Stimulated activated naive CD8-positive, alpha-beta T cell treated with anti-CD3 and anti-CD28 coated beads, Interleukin-15, amount 100 ng/mL, for 72 hours (primary cell): ENCODE results near the gene AGBL5.

Experiments used
- ATAC-seq: fragments of 150-1000 bp; cut with Tn5 transposase; 2 replicates; pipeline ENCODE4 v1.10.0; 2021; ENCODE audit warnings: mild to moderate bottlenecking, moderate library complexity
- DNase-seq, 2 donors: peaks; one replicate each; pipeline ENCODE4 v3.0.0; 2021 to 2022
- H3K27ac Mint-ChIP-seq, 2 donors: one replicate each; pipeline ENCODE4 v1.8.0; 2022; ENCODE audit warnings: mild to moderate bottlenecking in 2 of 2, mixed read lengths in 2 of 2, moderate library complexity in 2 of 2
- H3K27me3 Mint-ChIP-seq: one replicate; pipeline ENCODE4 v1.8.0; 2022; ENCODE audit warnings: mixed read lengths
- H3K4me1 Mint-ChIP-seq: one replicate; pipeline ENCODE4 v1.8.0; 2022; ENCODE audit warnings: mild to moderate bottlenecking, mixed read lengths
- H3K4me3 Mint-ChIP-seq, 2 donors: one replicate each; pipeline ENCODE4 v1.8.0; 2022; ENCODE audit warnings: mild to moderate bottlenecking in 2 of 2, mixed read lengths in 2 of 2, moderate library complexity in 1 of 2
- H3K9me3 Mint-ChIP-seq, 2 donors: one replicate each; pipeline ENCODE4 v1.8.0; 2022; ENCODE audit warnings: mixed read lengths in 2 of 2

The AGBL5 gene, protein sequence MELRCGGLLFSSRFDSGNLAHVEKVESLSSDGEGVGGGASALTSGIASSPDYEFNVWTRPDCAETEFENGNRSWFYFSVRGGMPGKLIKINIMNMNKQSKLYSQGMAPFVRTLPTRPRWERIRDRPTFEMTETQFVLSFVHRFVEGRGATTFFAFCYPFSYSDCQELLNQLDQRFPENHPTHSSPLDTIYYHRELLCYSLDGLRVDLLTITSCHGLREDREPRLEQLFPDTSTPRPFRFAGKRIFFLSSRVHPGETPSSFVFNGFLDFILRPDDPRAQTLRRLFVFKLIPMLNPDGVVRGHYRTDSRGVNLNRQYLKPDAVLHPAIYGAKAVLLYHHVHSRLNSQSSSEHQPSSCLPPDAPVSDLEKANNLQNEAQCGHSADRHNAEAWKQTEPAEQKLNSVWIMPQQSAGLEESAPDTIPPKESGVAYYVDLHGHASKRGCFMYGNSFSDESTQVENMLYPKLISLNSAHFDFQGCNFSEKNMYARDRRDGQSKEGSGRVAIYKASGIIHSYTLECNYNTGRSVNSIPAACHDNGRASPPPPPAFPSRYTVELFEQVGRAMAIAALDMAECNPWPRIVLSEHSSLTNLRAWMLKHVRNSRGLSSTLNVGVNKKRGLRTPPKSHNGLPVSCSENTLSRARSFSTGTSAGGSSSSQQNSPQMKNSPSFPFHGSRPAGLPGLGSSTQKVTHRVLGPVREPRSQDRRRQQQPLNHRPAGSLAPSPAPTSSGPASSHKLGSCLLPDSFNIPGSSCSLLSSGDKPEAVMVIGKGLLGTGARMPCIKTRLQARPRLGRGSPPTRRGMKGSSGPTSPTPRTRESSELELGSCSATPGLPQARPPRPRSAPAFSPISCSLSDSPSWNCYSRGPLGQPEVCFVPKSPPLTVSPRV

DNA sequence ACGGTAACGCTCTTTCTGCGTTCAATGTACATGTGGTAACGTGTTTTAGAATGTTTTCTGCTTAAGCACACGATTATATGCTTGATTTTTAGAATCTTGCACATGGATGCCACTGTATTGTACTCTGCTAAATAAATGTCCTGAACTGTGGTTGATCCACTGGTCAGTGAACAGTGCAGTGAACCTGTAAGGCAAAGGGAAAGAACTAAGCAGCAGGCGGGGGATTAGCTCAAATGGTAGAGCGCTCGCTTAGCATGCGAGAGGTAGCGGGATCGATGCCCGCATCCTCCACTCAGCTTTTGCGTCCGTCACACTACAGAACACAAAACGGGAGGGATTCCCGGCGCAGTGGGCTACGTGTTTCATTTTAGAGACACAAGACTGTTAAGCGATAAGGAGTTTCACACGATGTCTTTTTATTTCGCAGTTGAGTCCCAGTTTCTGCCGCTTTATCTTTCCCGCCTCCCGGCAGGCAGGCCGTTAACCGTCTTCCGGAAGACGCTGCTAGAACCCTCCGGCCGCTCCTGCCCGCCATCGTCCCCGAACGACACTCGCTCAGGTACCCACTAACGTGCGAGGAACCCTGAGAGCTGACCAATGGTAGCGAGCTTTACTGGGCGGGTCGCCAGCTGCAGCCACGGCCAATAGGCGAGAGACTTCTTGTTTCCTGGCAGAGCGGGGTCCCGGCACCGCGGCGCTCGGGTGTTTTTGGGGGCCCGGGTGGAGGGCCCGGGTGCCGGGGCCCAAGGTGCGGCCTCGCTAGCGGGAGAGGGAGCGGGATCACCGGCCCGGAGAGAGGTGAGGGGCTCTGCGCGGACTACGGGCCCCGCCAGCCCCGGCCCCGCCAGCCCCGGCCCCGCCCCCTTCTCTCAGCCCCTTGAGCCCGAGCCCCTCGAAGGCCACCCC, at the start of gene AGBL5:
TSS of gene AGBL5 (plus strand) at position 673 of the 906 bp plus-strand sequence. CDS start 1,291 bp downstream, outside the sequence.
- H3K9me3 Mint-ChIP-seq: peaks cover 0 to 6% of the 10 kb centered on the region in 2 donors
- H3K27me3 Mint-ChIP-seq: no peaks in the 10 kb centered on the region
- DNase-seq (peak; percentile 95 to 97), ATAC-seq (peak; percentile 84)
- H3K4me1 Mint-ChIP-seq: peaks cover 41% of the 10 kb centered on the region
- H3K4me3 Mint-ChIP-seq: peak within 1 kb of the TSS; percentile 89 to 95
- H3K27ac Mint-ChIP-seq: peak within 1 kb of the TSS; percentile 98 to 100

DNA sequence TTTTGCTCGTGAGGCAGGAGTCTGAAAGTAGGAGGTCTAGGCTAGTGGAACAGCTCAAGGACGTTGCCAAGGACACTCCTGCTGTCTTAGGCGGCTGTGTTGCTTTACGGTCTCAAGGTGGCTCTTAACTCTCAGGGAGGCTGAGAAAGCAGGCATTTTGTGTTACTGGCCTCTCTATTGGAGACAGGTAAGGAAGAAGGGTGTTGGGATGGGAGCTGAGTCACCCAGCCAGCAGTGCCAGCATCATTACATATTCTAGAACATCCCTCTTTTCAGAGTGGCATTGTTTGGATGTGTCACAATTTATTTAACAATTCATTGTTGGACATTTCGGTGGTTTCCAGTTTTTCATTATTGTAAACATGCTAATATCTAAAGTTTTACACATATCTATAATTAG, 49.5 kb upstream of the AGBL5 start:
- Mint-ChIP-seq H3K9me3 (no peaks in the 10 kb centered on the region), H3K4me1 (no peaks in the 10 kb centered on the region), H3K4me3 (no peak overlapping the region), H3K27me3 (no peaks in the 10 kb centered on the region), H3K27ac (no peak overlapping the region)
- DNase-seq (no peak), ATAC-seq (no peak)

DNA sequence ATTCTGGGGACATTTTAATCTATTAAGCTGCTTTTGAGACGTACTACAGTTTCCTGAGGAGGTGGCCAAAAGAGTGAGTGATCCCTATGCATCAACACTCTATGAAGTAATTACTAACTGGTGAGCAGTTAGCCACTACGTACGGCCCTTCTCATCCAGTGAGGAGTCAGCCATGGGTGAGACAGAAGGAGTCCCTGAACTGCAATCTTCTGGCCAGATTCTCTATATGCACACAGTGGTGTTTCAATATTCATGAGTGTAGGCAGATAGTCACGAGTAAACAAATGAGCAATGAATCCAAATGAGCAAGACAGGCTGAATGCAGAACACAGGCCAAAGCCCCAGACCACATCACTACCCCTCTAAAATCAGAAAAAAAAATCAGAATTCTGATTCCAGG, 48.5 kb upstream of the AGBL5 start:
- DNase-seq (no peak), ATAC-seq (no peak)
- H3K4me3 Mint-ChIP-seq: no peak overlapping the region
- no peak overlapping the region for H3K27ac Mint-ChIP-seq
- H3K27me3 Mint-ChIP-seq: no peaks in the 10 kb centered on the region
- H3K4me1 Mint-ChIP-seq: no peaks in the 10 kb centered on the region
- no peaks in the 10 kb centered on the region for H3K9me3 Mint-ChIP-seq

DNA sequence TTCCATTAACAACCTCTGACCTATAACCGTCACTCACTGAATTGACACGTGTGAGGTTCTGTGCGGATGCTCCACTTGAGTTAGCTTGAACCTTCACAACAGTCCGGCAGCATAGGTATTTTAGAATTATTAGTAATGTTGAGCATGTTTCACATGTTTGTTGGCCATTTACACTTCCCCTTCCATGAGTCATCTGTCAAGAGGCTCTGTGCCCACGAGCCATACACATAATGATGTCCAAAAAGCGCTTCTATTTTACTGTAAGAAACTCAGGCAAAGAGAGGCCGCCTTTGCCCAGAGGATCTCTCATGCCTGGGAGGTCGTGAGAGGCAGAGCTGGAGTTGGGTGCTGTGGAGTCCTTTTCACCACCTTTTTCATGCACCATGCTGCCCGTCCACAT, 47.6 kb upstream of the AGBL5 start:
- Mint-ChIP-seq H3K27ac (no peak overlapping the region), H3K27me3 (no peaks in the 10 kb centered on the region), H3K9me3 (no peaks in the 10 kb centered on the region), H3K4me3 (no peak overlapping the region), H3K4me1 (no peaks in the 10 kb centered on the region)
- DNase-seq: no peak
- ATAC-seq: no peak

DNA sequence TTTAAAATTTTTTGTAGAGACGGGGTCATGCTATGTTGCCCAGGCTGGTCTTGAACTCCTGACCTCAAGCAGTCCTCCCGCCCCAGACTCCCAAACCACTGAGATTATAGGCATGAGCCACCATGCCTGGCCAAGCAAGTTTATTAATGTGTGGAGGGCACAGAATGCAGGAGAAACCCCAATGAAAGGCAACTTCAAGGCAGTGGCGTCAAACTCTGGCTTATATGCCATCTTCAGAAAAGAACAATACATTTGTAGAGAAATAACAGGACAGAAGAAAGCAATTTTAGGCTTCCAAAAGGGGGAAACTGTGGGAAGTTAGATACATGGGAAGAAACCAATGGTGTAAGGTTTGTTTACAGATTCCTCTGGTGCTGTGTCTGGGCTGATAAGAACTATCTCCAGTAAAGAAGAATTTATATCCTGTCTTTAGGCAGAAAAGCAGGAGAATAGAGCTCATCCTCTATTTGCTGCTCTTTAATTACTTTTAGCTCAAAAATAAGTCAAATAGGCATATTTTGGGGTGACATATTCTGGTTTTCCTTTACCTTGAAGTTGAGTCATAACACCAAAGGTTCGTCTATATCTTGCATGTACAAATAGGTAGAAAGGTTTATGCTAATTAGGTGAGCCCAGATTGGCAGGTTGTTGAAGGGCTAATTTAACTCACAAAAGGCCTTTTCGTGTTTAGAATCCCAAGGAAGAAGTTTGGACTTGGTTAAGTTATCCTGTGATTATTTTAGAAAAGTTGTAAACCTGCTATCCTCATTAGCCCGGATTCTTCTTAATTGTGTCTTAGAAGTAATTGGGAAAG, 44.7 kb upstream of the AGBL5 start:
- Mint-ChIP-seq H3K4me1 (no peaks in the 10 kb centered on the region), H3K4me3 (no peak overlapping the region), H3K27ac (no peak overlapping the region), H3K9me3 (no peaks in the 10 kb centered on the region), H3K27me3 (no peaks in the 10 kb centered on the region)
- DNase-seq (no peak), ATAC-seq (no peak)

DNA sequence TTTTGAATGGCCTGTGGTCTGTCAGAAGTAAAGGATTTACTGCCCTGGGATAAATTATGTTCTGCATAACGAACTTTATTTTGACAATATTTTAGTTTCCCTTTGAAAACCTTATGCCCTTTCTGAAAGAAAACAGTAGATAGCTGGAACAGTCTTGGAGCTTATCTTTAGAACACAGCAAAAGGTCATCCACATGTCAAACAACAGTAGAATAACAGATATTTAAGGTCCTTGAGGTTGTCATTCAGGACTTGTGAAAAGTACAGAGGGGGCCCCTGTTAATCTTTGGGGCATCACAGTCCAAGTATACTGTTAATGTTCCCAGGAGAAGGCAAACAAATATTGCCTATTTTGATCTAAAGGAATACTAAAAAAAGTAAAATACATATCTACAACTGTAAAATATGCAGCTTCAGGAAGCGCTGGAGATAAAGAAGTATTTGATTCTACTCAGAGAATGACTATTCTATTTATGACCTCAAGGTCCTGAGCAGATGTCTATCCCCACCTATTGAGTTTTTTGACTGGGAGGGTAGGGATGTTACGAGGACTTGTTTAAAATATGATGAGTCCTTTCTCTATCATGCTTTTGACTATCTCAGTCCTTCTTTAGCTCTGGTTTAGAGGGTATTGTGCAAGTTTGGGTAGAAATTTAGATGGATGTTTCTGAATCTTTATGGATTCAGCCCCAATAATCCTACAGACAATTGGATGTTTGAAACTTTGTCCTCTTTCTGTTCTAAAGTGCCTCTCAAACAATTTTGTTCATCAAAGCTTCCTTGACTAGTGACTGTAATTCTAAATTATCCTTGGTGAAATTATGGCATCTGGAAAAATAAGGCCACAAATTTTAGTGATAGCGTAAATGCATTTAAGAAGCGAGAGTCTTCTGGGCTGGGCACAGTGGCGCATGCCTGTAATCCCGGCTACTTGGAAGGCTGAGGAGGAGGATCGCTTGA, 43.8 kb upstream of the AGBL5 start:
- no peak overlapping the region for H3K27ac Mint-ChIP-seq
- H3K27me3 Mint-ChIP-seq: no peaks in the 10 kb centered on the region
- no peak overlapping the region for H3K4me3 Mint-ChIP-seq
- no peaks in the 10 kb centered on the region for H3K4me1 Mint-ChIP-seq
- DNase-seq (no peak), ATAC-seq (no peak)
- no peaks in the 10 kb centered on the region for H3K9me3 Mint-ChIP-seq

DNA sequence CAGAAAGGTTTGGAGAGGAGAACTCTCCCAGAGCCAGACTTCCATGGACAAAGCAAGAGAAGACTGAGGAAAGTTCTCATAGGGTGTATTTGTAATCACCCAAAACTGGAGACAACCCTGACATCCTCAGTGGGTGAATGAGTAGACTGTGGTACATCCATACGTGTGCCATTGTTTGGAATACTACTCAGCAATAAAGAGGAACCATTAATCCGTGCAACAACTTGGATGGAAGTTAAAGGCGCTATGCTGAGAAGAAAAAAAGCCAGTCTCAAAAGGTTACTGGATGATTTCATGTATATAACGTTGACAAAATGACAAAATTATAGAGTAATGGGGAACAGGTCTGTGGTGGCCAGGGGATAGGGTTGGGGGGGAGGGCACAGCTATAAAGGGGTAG, 42.8 kb upstream of the AGBL5 start:
- DNase-seq (no peak), ATAC-seq (no peak)
- Mint-ChIP-seq H3K4me3 (no peak overlapping the region), H3K27ac (no peak overlapping the region), H3K4me1 (no peaks in the 10 kb centered on the region), H3K9me3 (no peaks in the 10 kb centered on the region), H3K27me3 (no peaks in the 10 kb centered on the region)

DNA sequence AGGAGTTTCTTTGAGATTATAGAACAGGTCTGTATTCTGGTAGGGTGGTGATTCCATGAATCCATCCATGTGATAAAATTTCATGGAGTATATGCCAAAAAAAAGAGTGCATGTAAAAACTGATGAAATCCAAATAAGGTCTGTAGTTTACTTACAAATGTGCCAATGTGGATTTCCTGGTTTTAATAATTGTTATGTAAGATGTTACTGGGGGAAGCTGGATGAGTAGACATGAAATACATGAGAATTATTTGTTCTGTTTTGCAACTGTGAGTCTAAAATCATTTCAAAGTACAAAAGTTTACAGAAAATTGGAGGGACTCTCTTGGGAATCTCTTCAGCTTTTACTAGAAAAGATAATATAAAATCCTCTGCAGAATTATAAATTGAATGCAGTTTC, 42.4 kb upstream of the AGBL5 start:
- Mint-ChIP-seq H3K27me3 (no peaks in the 10 kb centered on the region), H3K27ac (no peak overlapping the region), H3K9me3 (no peaks in the 10 kb centered on the region), H3K4me3 (no peak overlapping the region), H3K4me1 (no peaks in the 10 kb centered on the region)
- no peak for ATAC-seq
- no peak for DNase-seq

DNA sequence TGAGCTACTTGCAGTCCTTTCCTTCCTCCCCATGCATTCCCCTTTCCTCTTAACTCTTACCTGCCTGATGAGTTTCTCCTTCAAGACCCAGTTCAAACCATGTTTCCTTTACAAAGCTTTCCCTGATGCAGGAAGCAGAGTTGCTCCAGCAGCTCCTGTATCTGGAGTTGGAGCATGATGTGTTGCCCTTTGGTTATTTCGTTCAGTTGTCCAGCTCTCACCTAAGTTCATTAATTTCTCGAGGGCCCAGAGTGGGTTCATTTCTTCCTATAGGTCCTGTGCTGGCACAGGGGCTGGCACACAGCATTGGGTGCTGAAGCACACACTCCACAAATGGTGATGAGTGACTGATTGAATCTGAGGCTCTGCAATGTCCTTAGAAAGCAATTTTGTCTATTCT, 41.8 kb upstream of the AGBL5 start:
- no peak overlapping the region for H3K27ac Mint-ChIP-seq
- H3K9me3 Mint-ChIP-seq: no peaks in the 10 kb centered on the region
- ATAC-seq (no peak), DNase-seq (no peak)
- H3K4me3 Mint-ChIP-seq: no peak overlapping the region
- H3K27me3 Mint-ChIP-seq: no peaks in the 10 kb centered on the region
- no peaks in the 10 kb centered on the region for H3K4me1 Mint-ChIP-seq

DNA sequence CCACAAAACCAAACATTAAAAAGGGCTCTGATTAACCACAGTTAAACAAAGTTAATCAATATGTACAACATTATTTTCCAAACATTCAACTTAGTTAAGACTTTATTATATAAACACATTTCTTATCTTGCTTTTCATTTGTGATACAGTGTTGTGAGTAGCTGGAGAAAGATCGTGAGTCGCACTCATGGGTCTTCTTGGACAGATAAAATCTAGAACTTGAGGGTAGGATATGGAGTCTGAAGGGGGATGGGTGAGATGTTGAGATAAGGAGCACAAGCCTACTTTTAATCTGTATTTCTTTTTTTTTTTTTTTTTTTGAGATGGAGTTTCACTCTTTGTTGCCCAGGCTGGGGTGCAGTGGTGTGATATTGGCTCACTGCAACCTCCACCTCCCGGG, 41.3 kb upstream of the AGBL5 start:
- H3K27me3 Mint-ChIP-seq: no peaks in the 10 kb centered on the region
- DNase-seq (no peak), ATAC-seq (no peak)
- no peaks in the 10 kb centered on the region for H3K9me3 Mint-ChIP-seq
- H3K4me1 Mint-ChIP-seq: no peaks in the 10 kb centered on the region
- H3K27ac Mint-ChIP-seq: no peak overlapping the region
- no peak overlapping the region for H3K4me3 Mint-ChIP-seq

DNA sequence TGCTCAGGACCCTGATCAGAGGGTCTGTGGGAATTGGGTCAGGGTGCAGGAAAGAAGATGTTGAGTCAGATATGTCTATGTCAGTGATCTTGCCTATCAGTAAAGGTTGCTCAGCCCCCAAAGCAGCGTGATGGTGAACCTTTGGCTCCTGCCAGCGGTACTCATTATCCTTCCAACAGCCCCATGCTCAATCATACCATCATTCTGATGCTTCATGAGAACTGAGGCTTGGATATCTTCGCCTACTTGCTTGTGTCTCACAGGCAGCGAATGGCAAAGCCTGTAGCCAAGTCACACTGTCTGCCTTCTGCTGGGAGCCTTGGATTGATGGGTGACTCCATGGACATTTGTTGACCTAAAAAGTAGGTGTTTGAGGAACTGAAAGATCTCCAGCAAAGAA, 37.7 kb upstream of the AGBL5 start:
- no peak overlapping the region for H3K27ac Mint-ChIP-seq
- ATAC-seq (no peak), DNase-seq (no peak)
- no peak overlapping the region for H3K4me3 Mint-ChIP-seq
- no peaks in the 10 kb centered on the region for H3K4me1 Mint-ChIP-seq
- H3K9me3 Mint-ChIP-seq: no peaks in the 10 kb centered on the region
- H3K27me3 Mint-ChIP-seq: no peaks in the 10 kb centered on the region

DNA sequence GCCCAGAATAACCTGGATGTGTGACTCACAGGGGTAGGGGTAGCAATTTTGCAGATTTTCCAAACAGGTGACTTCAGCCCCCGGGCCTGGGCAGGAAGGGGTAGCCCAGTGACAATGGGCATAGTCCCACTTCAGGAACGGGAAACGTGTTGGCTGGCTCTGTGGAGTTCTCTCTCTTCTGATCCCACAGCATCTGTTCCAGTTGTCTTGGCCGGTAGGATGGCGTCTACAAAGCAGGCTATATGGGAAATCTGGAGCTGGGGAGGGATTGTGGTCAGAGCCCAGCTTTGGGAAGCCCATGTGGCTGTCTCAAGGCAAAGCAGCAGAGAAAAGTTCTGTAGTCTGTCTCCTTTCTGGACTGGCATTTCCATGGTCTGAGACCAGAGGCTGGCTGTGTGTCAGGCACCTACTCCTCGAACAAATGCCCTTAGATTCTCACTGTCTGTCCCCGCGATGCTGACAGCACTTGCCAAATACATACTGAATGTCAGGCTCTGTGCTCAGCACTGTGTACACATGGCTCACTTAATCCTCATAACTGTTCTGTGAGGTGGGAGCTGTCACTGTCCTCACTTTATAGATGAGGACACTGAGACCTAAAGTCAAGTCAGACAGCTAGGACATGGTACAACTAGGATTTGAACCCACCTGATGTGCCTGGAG, 36.6 kb upstream of the AGBL5 start:
- H3K27ac Mint-ChIP-seq: no peak overlapping the region
- DNase-seq (no peak), ATAC-seq (no peak)
- H3K4me3 Mint-ChIP-seq: no peak overlapping the region
- no peaks in the 10 kb centered on the region for H3K9me3 Mint-ChIP-seq
- H3K4me1 Mint-ChIP-seq: no peaks in the 10 kb centered on the region
- no peaks in the 10 kb centered on the region for H3K27me3 Mint-ChIP-seq

DNA sequence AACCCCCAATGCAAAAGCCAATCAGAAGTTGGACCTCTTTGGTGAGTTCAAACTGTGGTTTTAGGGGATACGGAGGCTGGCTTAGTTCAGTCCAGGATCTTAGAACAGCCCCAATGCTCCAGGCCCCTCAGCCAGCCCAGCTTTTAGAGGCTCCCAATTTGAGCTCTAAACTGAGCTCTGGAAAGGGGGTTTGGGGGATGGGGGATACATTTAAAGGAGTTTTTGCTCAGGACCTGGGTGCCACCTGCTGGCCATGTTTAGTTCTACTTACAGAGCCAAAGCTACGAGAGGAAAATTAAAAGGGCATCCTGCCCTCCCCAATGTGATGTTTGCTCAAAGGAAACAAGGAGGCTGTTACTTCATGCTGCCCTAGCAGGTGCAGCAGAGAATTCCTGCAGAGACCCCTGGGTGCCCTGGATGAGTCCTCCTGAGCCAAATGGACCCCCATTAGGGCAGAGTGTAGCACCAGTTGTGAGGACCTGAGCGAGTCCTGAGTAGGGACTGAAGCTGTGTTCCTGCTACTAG, 34.6 kb upstream of the AGBL5 start:
- Mint-ChIP-seq H3K9me3 (no peaks in the 10 kb centered on the region), H3K4me3 (no peak overlapping the region), H3K27ac (peak overlapping the region in 1 of 2 donors; percentile 37), H3K4me1 (no peaks in the 10 kb centered on the region), H3K27me3 (no peaks in the 10 kb centered on the region)
- ATAC-seq (peak; percentile 52), DNase-seq (peak in 1 of 2 donors; percentile 23)
